Ovary (tissue), 3 donors: ENCODE measurements around the gene SLC1A3.

Experiments used
- CTCF ChIP-seq, 3 donors: fragments of 450-650 bp in 2 of 3; fragments of 200-600 bp in 1 of 3; IDR thresholded peaks; one replicate each; pipeline versions ENCODE4 v1.5.1 to v1.8.0; 2016 to 2022; ENCODE audit warnings: antibody characterized with exemption in 3 of 3, mild to moderate bottlenecking in 1 of 3
- EP300 ChIP-seq: sonication (generic); formaldehyde crosslinking; IDR thresholded peaks from one replicate; pipeline ENCODE4 v1.6.1; 2017; ENCODE audit warnings: antibody characterized with exemption
- POLR2A ChIP-seq: fragments of 450-650 bp; IDR thresholded peaks from one replicate; pipeline ENCODE4 v1.6.1; 2017; ENCODE audit warnings: antibody characterized with exemption, mild to moderate bottlenecking, moderate library complexity
- donor health status: DM: no; HTN: no; CAD: no.

- TF ChIP-seq CTCF (IDR thresholded peaks at IDR 0.05) (no peak), POLR2A (no peak), EP300 (no peak)
Measured at GRCh38 chr5:36691226-36691625, 84.8 kb downstream of the SLC1A3 start.
